ENCODE data around the gene PON2.

PON2 gene

DNA sequence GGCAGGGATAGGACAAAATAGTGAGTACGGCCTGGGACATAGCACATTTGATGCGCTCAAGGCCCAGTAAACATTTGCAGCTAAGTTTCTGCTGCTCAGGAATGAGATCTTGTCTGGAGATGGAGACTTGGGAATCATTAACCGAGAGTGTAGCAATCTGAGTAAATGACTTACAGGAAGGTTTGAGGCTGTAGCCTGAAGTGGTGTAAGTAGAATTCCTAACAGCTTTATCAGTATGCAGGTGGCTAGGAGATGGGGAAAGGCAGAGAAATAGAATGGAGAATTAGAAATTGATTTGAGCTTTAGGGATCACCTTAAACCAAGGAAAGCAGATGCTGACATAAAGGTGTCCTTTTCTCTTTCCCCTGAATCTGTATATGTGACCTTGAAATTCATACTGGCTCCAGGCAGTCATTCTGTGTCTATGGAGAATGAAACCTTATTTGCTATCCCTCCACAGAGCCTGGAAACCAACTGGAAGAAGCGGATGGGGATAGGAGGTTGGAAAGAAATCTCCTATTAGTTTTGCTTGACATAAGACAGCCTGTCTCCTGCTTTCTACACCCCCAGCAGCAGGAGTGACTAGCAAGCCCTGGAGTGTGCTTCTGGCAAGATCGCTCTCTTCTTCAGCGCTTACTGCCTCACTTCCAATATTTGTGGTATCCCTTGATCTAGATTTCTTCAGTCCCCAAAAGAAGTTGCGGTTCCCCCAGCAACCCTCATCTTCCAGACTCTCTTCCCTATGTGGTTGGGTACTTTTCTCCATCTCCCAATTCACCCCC is 6.4 kb upstream of the PON2 start:
- no peak for DNase-seq

DNA sequence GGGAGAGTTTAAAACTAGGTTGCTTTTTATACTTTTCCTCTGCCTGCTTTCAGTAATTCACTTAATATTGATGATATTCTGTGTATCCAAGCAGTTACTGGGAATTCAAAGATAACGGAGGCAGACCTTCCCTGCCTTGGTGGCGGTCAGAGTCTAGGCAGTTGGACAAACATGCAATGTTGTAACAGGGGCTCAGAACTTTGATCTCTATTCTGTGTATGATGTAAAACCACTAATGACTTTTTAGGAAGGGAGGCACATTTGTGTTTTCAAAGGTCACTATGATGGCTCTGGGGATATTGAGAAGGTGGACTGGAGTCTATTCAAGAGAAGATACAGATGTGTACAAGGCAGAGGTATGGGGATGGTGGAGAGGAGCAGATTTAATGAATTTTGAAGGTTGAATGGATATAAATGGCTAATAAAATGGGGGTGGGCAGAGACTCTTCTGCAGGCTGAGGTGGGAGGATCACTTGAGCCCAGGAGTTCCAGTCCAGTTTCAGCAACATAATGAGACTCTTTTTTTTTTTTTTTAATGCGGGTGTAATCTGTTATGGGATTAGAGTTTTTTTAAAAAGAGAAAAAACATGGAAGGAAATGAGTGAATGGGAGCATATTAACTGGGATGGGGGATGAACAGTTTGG is 5.7 kb upstream of the PON2 start:
- no peak for DNase-seq

DNA sequence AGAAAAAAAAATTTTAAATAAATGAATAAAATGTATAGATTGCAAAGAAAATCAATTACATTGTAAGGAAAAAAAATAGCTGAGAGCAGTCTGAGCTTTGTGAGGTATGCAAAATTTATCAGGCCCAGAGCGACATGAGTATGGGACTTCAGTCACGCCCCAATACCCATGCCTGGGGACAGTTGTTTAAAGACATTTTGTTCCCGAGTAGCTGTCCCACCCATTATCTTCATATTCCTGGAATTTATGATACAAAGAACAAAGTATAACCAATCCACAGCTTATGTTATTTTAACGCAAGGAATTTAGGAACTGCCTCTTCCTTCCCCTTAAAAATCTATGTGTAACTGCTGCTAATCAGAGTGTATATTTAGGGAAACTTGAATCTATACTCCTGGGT is 1.6 kb upstream of the PON2 start:
- DNase-seq = no peak

DNA sequence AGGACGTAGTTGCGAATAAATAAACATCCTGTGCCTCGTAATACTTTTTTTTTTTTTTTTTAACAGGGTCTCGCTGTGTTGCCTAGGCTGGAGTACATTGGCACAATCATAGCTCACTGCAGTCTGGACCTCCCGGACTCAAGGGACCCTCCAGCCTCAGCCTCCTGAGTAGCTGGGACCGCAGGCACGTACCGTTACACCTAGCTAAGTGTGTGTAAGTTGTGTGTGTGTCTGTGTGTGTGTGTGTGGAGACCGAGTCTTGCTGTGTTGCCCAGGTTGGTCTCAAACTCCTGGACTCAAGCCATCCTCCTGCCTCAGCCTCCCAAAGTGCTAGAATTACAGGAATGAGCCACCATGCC is 573 bp upstream of the PON2 start:
- no peak for DNase-seq

DNA sequence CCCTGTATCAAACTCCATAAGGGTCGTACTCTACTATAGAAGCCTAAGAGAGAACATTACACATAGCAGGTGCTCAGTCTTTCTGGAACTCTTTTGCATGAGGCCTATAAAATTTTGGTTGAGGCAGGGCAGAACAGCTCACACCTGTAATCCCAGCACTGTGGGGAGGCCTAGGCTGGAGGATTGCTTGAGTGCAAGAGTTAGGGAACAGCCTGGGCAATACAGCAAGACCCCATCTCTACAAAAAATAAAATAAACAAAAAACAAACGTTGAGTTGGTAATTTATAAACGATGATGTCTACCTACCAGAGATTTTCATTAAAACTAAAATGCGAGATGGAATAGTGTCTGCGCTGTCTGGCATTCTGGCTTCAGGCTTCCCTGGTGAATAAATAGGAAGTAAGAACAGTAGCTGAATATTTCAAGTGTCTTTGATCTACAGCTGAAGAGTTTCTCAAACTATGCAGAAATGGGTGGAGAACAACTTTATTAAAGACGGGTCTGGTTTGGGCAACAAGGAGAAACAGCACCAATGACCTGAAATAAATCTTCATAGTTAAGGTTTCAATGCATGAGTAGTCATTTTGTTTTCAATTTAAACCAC is 774 bp downstream of the PON2 start:
- DNase-seq = no peak

DNA sequence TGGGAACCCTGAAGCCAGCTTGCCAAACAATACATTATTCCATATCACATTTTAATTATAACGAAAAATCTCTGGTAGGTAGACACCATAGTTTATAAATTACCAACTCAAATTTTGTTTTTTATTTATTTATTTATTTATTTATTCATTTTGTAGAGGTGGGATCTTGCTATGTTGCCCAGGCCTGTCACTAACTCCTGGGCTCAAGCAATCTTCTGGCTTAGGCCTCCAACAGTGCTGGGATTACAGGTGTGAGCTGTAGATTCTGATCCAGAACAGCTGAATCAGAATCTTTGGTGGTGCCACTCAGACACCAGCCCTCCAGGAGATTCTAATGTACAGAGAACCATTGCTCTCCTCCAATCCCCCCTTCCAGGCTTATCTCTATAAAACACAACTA is 1.7 kb downstream of the PON2 start:
- no peak for DNase-seq

DNA sequence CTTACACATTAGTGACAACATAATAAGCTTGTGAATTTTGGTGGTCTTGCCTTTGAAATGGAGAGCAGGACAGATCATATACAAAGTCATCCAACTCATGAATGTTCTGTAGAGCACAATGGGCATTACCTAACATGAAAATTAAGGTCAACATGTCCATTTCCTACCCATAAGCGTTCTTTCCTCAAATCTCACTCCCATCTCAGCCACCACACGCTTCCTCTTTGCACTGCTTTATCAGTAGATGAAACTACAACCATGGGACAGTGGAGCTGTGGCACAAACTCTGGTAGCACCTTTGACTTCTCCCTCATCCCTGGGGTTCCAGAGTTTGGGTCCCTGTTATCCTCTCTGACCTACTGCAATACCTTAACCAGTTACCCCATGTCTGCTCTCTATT is 2.2 kb downstream of the PON2 start:
- DNase-seq = no peak

DNA sequence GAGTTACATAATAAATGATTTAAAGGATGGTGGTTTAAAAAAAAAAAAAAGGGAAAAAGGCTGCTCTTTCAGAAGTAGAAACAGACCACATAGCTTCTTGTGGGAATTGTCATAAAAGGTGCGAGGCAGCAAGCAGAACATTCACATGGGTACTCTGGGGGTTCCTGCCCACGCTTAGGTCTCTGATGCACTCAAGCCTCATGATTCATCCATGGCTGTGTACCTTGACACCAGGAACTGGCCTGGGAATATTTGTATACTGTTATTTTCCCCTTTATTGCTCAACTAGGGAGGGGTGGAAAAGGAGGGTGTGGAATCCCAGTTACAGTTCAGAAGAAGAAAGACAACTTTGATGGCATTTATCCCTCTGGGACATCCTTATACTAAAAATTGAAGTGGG is 4.0 kb downstream of the PON2 start:
- no peak for DNase-seq

DNA sequence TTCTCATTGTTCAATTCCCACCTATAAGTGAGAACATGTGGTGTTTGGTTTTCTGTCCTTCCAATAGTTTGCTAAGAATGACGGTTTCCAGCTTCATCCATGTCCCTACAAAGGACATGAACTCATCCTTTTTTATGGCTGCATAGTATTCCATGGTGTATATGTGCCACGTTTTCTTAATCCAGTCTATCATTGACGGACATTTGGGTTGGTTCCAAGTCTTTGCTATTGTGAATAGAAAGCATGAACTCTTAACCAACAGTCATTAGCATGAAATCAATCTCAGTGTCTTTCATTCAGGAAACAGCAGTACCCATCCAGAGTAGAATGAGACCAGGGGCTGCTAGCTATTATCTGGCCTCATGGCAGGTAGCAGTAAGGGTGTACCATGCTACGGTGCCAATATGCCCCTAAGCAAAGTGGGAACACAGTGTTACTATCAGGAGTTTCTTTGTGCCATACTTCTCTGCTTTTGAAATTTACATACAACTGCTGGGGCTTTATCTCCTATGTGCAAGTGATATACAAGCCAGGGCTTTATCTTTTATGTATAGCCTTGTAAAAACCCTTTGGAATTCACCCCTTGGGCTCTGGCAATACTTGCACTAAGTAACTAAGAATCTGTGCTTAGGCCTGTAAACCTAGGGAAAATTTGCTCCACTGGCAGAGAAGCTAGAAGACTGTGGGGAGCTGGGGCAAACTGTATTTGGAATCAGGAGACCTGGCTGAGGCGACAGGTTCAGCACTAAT is 5.4 kb downstream of the PON2 start:
- no peak for DNase-seq

DNA sequence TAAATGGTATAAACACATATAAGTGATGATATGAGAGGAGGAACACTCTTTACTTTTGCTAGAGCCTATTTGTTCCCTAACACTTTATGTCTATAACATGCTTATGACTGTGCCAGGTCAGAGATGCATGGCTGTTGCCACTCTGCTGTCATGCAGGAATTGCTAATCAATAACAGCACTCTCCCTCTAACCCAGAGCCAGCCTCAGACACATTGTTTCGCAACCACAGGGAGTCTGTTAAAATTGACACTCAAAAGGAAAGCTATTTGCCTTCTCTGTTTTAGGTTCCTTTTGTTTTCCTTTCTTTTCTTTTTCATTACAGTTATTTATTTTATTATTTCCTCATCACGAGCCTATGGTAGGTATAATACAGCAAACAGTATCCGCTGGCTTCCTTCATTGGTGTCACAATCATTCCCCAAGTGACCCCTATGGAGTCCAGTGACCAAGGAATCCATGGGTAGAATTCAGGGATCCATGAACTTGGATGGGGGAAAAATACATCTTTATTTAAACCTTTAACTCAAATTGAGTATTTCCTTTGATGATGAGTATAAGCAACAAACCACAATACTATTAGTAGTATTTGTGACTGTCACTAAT is 6.8 kb downstream of the PON2 start:
- DNase-seq = no peak

DNA sequence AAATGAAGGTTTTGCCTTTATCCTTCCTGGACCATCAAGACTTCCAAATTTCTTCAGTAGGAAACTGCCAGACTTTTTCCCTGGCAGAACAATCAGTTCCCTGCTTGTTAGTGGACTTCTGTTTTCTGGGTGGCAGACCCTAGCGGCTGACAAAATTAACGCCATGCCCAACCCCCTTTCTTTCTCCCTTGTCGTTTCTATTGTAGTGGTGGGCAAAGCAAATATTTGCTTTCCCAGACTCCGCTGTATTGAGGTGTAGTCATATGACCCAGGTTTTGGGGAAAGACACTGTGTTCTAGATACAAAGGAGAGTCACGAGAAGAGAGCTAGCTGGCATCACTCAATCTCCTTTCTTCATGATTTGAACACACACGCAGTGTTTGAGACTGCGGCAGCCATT is 7.7 kb downstream of the PON2 start:
- DNase-seq = no peak

DNA sequence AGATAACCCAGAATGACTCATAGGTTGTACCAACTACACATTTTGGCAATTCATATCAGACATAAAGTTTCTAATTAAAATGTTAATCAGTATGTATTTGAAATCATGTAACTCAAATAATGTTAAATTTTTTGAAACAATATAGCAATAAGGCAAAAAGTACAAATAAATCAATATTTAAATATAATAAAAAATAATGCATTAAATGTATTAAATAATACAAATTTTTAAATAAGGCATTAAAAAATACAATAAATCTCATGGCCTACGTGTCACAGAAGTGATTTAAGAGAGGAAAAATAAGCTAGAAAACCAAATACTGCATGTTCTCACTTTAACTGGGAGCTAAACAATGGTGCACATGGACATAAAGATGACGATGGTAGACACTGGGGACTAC is 9.1 kb downstream of the PON2 start:
- DNase-seq = no peak

DNA sequence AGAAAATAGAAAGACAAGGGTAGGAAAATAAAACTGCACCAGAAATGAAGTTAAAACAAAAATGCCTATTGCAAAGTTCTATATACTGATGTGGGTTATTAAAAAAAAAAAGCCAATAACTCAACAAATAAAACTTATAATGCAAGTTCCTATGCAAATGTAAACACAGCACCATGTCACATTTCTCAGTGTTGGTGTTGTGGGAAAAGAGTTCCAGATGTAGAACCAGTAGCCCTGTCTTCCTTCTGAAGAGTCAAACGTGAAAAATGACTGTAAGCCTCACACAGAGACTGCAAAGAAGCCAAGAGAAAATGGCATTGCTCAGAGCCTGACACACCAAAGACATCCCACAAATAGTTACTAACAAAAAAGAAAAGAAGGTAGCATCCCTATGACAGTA is 10.1 kb downstream of the PON2 start:
- no peak for DNase-seq

DNA sequence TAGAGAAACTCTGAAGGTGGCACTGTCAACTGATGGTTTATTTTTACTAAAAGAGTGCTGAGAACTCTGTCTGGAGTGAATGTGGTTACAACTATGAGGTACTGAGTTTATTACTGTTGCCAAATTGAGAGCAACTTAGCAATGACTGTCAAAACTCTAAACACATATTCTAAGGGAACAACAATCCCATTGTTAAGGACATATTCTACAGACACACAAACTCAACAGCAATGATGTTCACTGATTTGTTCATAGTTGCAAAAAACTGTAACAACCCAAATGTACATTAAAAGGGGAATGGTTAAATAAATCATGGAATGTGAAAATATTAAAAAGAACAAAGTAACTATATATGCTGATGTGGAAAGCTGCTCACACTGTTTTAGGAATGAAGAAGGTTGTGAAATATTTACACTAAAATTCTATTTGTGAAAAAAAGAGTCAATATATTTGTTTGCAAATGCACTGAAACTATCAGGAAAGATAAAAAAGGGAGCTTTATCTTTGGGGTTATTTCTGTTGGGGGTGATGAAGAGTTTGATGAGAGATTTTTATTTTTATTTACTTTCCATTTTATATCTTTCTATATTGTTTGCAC is 12.9 kb downstream of the PON2 start:
- DNase-seq = no peak

DNA sequence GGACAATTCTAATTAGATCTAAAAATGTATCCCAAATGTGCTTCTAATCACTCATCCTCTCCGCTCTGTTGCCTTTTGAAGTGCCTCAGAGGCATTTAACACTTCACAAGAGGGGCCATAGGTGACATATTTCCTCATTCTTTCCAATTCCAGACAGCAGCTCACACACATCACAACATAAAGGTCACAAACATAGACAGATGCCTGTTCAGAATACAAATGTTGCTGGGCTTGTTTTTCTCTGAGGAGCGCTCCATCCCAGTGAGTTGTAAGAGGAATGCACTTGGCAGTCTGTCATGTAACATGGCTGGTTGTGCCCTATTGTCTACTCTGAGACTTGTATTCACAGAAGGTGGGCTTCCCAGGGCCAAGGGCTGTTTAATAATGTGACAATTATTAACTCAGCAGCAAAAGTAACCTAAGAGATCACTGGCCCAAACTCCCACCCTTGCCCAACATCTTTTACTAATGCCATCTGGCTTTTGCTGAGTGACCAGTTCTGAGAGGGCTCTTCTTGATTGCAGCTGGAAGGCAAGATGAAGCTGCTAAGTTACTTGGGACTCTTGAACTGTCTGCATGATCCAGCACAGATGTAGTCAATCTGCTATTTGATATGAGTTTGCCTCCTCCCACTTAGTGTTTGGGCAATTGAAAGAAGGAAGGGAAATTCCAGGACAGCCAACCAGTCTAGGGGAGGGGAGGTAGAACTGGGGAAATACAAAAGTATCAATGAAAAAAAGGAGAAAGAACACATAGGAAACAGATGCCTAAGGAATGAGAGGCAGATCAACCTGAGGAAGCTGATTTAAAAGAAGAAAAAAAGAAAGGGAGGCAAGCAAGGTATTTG is 13.6 kb downstream of the PON2 start:
- no peak for DNase-seq

DNA sequence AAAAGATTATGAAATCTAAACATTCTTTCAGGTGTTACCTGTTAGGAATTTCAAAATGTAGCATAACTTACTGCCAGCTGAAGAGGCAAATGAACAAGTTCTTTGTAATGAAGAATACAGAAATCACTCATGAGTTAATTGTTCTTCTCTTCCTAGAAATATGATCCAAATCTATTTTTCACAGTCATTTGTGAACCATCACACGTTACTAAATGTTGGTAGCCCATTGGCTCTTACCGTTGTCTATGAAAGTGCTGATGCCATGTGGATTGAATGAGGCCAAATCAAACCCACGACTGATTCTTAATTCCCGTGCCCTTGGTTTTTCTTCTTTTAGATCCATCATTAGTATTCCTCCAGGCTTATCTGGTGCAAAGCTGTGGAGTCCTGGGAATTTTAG is 22.8 kb downstream of the PON2 start:
- DNase-seq = no peak

DNA sequence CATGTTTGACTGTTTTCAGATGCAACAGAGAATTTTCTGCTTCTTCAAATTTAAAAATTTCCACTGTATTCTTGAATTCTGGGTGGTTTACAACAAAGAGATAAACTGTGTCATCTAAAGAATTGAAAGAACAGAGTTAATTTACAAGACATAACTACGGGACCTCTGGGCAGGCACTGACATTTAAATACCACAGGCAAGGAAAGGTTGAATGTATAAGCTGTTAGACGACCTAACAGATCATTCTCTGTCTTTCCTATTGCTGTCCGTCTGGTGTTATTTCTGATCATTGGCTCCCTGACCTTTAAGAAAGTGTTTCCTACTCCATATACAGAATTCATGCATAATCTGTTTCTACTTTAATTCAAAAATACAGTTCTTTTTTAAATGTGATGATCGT is 23.2 kb downstream of the PON2 start:
- no peak for DNase-seq

DNA sequence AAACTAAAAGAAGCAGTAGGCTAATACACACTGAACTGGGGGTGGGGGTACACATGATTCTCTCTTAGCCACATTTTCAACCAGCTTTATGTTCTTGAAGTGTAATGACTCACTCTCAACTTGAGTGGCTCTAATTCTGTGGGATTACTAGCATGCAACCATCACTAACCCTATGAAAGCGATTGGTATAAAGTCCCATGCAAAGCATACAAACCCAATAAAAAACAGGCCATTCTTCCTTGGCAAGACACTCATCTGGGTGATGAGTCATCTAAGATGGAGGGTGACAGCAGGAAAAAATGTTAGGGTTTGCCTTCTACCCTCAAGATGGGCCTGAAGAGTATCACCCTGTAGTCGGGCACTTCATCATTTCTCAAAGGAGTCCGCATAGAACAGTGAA is 23.8 kb downstream of the PON2 start:
- no peak for DNase-seq

DNA sequence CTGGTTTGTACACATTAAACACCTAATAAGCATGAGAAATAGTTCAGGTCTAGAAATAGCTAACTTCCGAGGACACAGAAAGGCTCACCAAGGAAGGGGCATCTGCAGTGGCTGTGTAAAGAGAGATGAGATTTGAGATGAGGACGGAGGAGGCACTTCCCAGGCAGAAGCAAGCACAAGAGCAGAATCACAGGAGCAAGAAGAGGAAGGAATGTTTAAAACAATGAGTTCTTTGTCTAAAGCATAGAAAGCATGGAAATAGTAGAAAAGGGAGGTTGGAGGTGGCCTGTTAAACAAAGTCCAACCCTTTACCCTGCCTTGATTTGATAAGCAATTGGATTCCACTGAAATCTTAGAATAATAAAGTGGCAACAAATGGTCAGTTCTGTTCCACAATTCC is 27.1 kb downstream of the PON2 start:
- no peak for DNase-seq

DNA sequence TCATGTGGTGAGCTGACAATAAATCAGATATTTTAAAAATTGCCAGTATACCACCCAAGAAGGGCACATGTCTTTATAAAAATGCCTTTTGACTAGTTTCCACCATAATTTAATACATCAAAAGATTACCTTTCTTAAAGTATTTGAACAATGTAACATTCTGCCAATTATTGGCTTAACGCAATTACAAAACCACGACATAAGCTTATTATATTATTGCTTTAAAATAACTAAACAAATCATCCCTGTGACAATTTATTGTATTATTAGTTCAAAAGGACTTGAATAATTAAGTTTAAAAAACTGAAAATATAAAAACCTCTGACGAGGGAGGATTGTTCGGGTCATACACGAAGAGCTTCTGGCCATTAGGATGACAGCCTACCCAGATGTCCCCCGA is 29.0 kb downstream of the PON2 start:
- no peak for DNase-seq

DNA sequence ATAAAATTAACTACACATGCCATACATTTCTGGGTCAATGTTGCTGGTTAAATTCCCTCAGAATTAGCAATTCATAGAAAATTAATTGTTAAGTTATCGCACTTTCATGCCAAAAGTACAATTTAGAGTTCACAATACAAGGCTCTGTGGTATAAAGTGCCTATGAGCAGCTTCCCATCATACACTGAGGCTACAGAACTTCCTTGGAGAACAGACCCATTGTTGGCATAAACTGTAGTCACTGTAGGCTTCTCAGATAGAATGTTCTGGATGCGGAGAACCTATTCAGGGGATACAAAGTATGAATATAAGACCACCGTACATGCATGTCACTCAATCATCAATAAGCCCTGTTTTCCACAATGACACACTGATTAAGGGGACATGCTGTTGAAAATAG is 29.6 kb downstream of the PON2 start:
- no peak for DNase-seq

DNA sequence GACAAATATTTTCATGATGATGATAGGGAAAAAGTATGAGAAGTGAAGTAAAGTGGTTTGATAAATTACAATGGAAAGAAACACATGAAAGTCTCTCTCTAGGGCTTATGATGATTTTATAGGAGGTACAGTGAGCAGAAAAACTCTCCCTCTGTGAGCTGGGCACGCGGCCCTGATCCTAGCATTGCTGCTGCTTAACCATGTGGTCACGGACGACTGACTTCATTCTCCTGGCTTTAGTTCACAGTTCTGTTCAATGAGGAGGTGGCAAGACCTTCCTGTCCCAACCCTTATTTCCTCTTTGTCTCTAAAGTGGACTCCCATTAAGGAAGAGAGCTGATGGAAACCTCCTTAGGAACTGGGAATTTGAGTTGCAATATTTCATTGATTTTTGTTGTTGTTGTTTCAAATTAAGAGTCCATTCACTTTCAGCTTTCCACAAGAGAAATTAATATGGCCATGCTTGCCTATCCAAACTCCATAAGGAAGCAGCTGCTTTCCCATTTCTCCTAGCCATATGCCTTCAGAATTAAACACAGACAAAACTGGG is 30.4 kb downstream of the PON2 start:
- DNase-seq = no peak
